CD14-positive monocyte (primary cell): ENCODE data around the gene LYRM4. TPM values are rescaled to one million over a fixed set of nuclear protein-coding genes. Genes with fewer than 3 reads are reported as not detected.

Experiments
- DNase-seq, 3 donors: peaks; one replicate each; pipeline ENCODE4 v3.0.0-alpha.2; 2011 to 2022
- H2AFZ ChIP-seq: 2 replicates; pipeline ENCODE4 v1.6.0; 2012; ENCODE audit warnings: mild to moderate bottlenecking, low read depth, low read length, inconsistent platforms; ENCODE audit not compliant: insufficient read depth, poor library complexity, severe bottlenecking
- H3K27ac ChIP-seq, 2 donors: 1 replicate in 1 of 2; 2 replicates in 1 of 2; pipeline ENCODE4 v1.5.1; 2012 to 2013; ENCODE audit warnings: low read length in 2 of 2, control low read depth in 1 of 2, inconsistent platforms in 1 of 2, low read depth in 1 of 2, mild to moderate bottlenecking in 1 of 2
- H3K27me3 ChIP-seq, 2 donors: one replicate each; pipeline versions ENCODE4 v1.6.0 to v1.6.1; 2011 to 2013; ENCODE audit warnings: low read length in 2 of 2; ENCODE audit not compliant: control insufficient read depth in 2 of 2, insufficient read depth in 2 of 2
- H3K36me3 ChIP-seq, 2 donors: replicated peaks in 1 of 2; 1 replicate in 1 of 2; 2 replicates in 1 of 2; pipeline versions ENCODE4 v1.5.1 to v1.6.1; 2012 to 2013; ENCODE audit warnings: low read length in 2 of 2, control low read depth in 1 of 2, inconsistent platforms in 1 of 2, mild to moderate bottlenecking in 1 of 2; ENCODE audit not compliant: insufficient read depth in 2 of 2, control insufficient read depth in 1 of 2
- H3K4me1 ChIP-seq, 2 donors: 1 replicate in 1 of 2; 2 replicates in 1 of 2; pipeline versions ENCODE4 v1.5.1 to v1.6.1; 2012 to 2013; ENCODE audit warnings: low read length in 2 of 2, control low read depth in 1 of 2, inconsistent platforms in 1 of 2, mild to moderate bottlenecking in 1 of 2, moderate library complexity in 1 of 2; ENCODE audit not compliant: insufficient read depth in 2 of 2, control insufficient read depth in 1 of 2
- H3K4me2 ChIP-seq: replicated peaks from 2 replicates; pipeline ENCODE3; 2012; ENCODE audit warnings: low read length, moderate library complexity, mild to moderate bottlenecking; ENCODE audit not compliant: poor library complexity, severe bottlenecking; ENCODE audit errors: extremely low read depth
- H3K4me3 ChIP-seq, 3 experiments: fragments of 200-600 bp in 1 of 3; sonication (generic) in 1 of 3; replicated peaks in 1 of 3; 1 replicate in 2 of 3; 2 replicates in 1 of 3; pipeline ENCODE4 v1.5.1; 2011 to 2013; ENCODE audit warnings: low read length in 3 of 3, mild to moderate bottlenecking in 3 of 3, control low read depth in 2 of 3, low read depth in 2 of 3, inconsistent platforms in 1 of 3, moderate library complexity in 1 of 3
- H3K79me2 ChIP-seq: 2 replicates; pipeline ENCODE4 v1.6.0; 2012; ENCODE audit warnings: mild to moderate bottlenecking, control low read depth, inconsistent platforms, low read length, moderate library complexity; ENCODE audit not compliant: insufficient read depth
- H3K9ac ChIP-seq: 2 replicates; pipeline ENCODE4 v1.6.0; 2017; ENCODE audit warnings: low read length, mild to moderate bottlenecking; ENCODE audit not compliant: insufficient read depth, poor library complexity, severe bottlenecking
- H3K9me3 ChIP-seq, 2 donors: replicated peaks in 1 of 2; 1 replicate in 1 of 2; 2 replicates in 1 of 2; pipeline versions ENCODE4 v1.5.1 to v1.6.1; 2012 to 2013; ENCODE audit warnings: low read length in 2 of 2, control low read depth in 1 of 2; ENCODE audit not compliant: control insufficient read depth in 1 of 2, insufficient read depth in 1 of 2
- H4K20me1 ChIP-seq: 2 replicates; pipeline ENCODE4 v1.6.0; 2012; ENCODE audit warnings: mild to moderate bottlenecking, low read length, control low read depth, moderate library complexity; ENCODE audit not compliant: insufficient read depth
- H3K27ac Mint-ChIP-seq, 7 donors: one replicate each; pipeline ENCODE4 v1.8.0; 2020; ENCODE audit warnings: mild to moderate bottlenecking in 7 of 7, mixed read lengths in 7 of 7, moderate library complexity in 6 of 7, inconsistent platforms in 2 of 7
- H3K27me3 Mint-ChIP-seq, 3 donors: one replicate each; pipeline ENCODE4 v1.8.0; 2021 to 2022; ENCODE audit warnings: low read depth in 3 of 3, mild to moderate bottlenecking in 3 of 3, mixed read lengths in 3 of 3, moderate library complexity in 3 of 3, inconsistent platforms in 1 of 3
- H3K36me3 Mint-ChIP-seq, 2 donors: one replicate each; pipeline ENCODE4 v1.8.0; 2020; ENCODE audit warnings: mixed read lengths in 2 of 2, inconsistent platforms in 1 of 2, mild to moderate bottlenecking in 1 of 2
- H3K4me1 Mint-ChIP-seq: one replicate; pipeline ENCODE4 v1.8.0; 2020; ENCODE audit warnings: mild to moderate bottlenecking, mixed read lengths
- H3K4me3 Mint-ChIP-seq, 2 donors: one replicate each; pipeline ENCODE4 v1.8.0; 2020; ENCODE audit warnings: mild to moderate bottlenecking in 2 of 2, mixed read lengths in 2 of 2, moderate library complexity in 1 of 2
- H3K9me3 Mint-ChIP-seq, 7 donors: one replicate each; pipeline ENCODE4 v1.8.0; 2020 to 2022; ENCODE audit warnings: mixed read lengths in 7 of 7, mild to moderate bottlenecking in 6 of 7, moderate library complexity in 6 of 7, inconsistent platforms in 2 of 7
- CTCF ChIP-seq: fragments of 200-600 bp; IDR thresholded peaks from one replicate; pipeline ENCODE4 v1.8.0; 2022; ENCODE audit warnings: antibody characterized with exemption, mild to moderate bottlenecking
- WGBS: methylation state at CpG from one replicate; pipeline ENCODE4 v1.1.5; 2013; ENCODE audit warnings: missing lambda C conversion rate; ENCODE audit not compliant: insufficient coverage; 5-methylcytosine and 5-hydroxymethylcytosine counted together
- intact Hi-C, 2 donors: fragments of 100-400 bp; cut with micrococcal nuclease; formaldehyde crosslinking; loops; one replicate each; pipeline versions ENCODE4 v1.15.0 to v1.15.1; 2023
- polyA plus RNA-seq, 3 donors: library from polyadenylated mRNA; depleted of rRNA in 1 of 3; unstranded in 2 of 3; stranded (reverse) in 1 of 3; fragments of 300-500 nt in 2 of 3; fragments of >200 nt in 1 of 3; fragmentation: Illumina TruSeq in 2 of 3; gene quantifications; 1 replicate in 2 of 3; 2 replicates in 1 of 3; pipeline ENCODE4 v1.2.3, GENCODE V29; 2012 to 2021

LYRM4 gene
- polyA plus RNA-seq, 3 donors = 13.7 to 19.6 (median 18.1) TPM

GRCh38 chr6:5223309-5223708 lies 37.4 kb downstream of the LYRM4 start:
- Histone ChIP-seq H3K9me3 (no peaks in the 10 kb centered on the region), H3K4me2 (no peak overlapping the region), H3K27me3 (no peaks in the 10 kb centered on the region), H3K4me1 (no peaks in the 10 kb centered on the region), H2AFZ (no peak overlapping the region), H3K36me3 (peaks cover 0 to 6% of the 10 kb centered on the region in 2 donors), H4K20me1 (no peaks in the 10 kb centered on the region), H3K27ac (no peak overlapping the region), H3K79me2 (no peaks in the 10 kb centered on the region), H3K4me3 (no peak overlapping the region), H3K9ac (no peak overlapping the region)
- TF ChIP-seq CTCF = no peak
- Mint-ChIP-seq H3K36me3 (peaks cover 9 to 10% of the 10 kb centered on the region in 2 donors), H3K27ac (no peak overlapping the region), H3K4me3 (no peak overlapping the region), H3K9me3 (no peaks in the 10 kb centered on the region), H3K27me3 (no peaks in the 10 kb centered on the region), H3K4me1 (no peaks in the 10 kb centered on the region)
- no peak for DNase-seq
- 67% methylated on average over 1 of the region's 6 CpGs for WGBS
- intact Hi-C loops = no loop called here

GRCh38 chr6:5220443-5220842 lies 40.3 kb downstream of the LYRM4 start:
- H3K27me3 Mint-ChIP-seq = no peaks in the 10 kb centered on the region
- H3K36me3 ChIP-seq = peaks cover 0 to 6% of the 10 kb centered on the region in 2 donors
- H3K27ac ChIP-seq = no peak overlapping the region
- H3K4me2 ChIP-seq = no peak overlapping the region
- DNase-seq = no peak
- intact Hi-C loops = no loop called here
- H3K27ac Mint-ChIP-seq = no peak overlapping the region
- H3K4me3 ChIP-seq = no peak overlapping the region
- H4K20me1 ChIP-seq = no peaks in the 10 kb centered on the region
- peaks cover 7 to 13% of the 10 kb centered on the region in 2 donors for H3K36me3 Mint-ChIP-seq
- WGBS = no CpG with 5 or more reads among the region's 1 CpG
- no peak overlapping the region for H3K9ac ChIP-seq
- H3K9me3 Mint-ChIP-seq = no peaks in the 10 kb centered on the region
- H3K9me3 ChIP-seq = no peaks in the 10 kb centered on the region
- no peak for TF ChIP-seq CTCF
- no peak overlapping the region for H2AFZ ChIP-seq
- no peaks in the 10 kb centered on the region for H3K79me2 ChIP-seq
- H3K4me1 ChIP-seq = no peaks in the 10 kb centered on the region
- no peak overlapping the region for H3K4me3 Mint-ChIP-seq
- no peaks in the 10 kb centered on the region for H3K27me3 ChIP-seq
- H3K4me1 Mint-ChIP-seq = no peaks in the 10 kb centered on the region
